IPS DF 6.9 (cell line): ENCODE measurements around the gene VTA1.

Experiments used
- DNase-seq: peaks from one replicate; pipeline ENCODE4 v3.0.0-alpha.2; 2013; ENCODE audit warnings: low read depth, low spot score
- H3K27ac ChIP-seq: one replicate; pipeline ENCODE4 v1.5.1; 2013; ENCODE audit warnings: low read length, control low read depth
- H3K27me3 ChIP-seq: 2 replicates; pipeline ENCODE4 v1.6.1; 2013; ENCODE audit warnings: mild to moderate bottlenecking, low read length; ENCODE audit not compliant: control insufficient read depth, insufficient read depth
- H3K36me3 ChIP-seq: 2 replicates; pipeline ENCODE4 v1.6.1; 2013; ENCODE audit warnings: low read length; ENCODE audit not compliant: control insufficient read depth, insufficient read depth
- H3K4me1 ChIP-seq: 2 replicates; pipeline ENCODE4 v1.6.1; 2013; ENCODE audit warnings: low read length; ENCODE audit not compliant: control insufficient read depth, insufficient read depth
- H3K4me3 ChIP-seq: 2 replicates; pipeline ENCODE4 v1.5.1; 2013; ENCODE audit warnings: mild to moderate bottlenecking, low read length
- H3K9me3 ChIP-seq: 2 replicates; pipeline ENCODE4 v1.6.1; 2013; ENCODE audit warnings: low read length, inconsistent platforms; ENCODE audit not compliant: control insufficient read depth, insufficient read depth
- WGBS: extraction: QIAGEN DNeasy Blood & Tissue Kit; methylation state at CpG from one replicate; pipeline ENCODE4 v1.1.7; 2013; ENCODE audit warnings: mixed read lengths, missing lambda C conversion rate; ENCODE audit not compliant: insufficient read length, insufficient coverage; 5-methylcytosine and 5-hydroxymethylcytosine counted together

The VTA1 gene

DNA sequence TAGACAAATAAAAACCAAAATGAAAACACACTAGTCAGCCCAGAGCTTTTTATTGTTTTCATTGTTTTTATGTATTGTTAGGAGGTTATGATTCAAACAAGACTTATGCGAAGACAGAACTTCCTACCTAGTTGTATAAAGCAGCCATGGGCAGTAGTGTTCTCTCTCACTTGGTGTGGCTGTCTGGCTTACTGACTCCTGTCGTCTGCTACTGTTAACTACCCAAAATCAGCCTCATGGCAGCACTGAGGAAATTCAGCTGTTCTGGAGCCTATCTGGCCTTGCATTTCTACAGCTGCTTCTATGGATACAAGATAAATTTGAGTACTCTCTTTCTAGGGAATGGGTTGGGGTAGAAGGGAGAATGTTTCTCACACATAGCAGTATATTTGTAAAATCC, 20.4 kb downstream of the VTA1 start:
- Histone ChIP-seq H3K27ac (no peak overlapping the region), H3K27me3 (no peaks in the 10 kb centered on the region), H3K9me3 (no peaks in the 10 kb centered on the region), H3K4me3 (no peak overlapping the region), H3K4me1 (no peaks in the 10 kb centered on the region), H3K36me3 (no peaks in the 10 kb centered on the region)
- no CpG with 5 or more reads among the region's 2 CpGs for WGBS
- DNase-seq = no peak

DNA sequence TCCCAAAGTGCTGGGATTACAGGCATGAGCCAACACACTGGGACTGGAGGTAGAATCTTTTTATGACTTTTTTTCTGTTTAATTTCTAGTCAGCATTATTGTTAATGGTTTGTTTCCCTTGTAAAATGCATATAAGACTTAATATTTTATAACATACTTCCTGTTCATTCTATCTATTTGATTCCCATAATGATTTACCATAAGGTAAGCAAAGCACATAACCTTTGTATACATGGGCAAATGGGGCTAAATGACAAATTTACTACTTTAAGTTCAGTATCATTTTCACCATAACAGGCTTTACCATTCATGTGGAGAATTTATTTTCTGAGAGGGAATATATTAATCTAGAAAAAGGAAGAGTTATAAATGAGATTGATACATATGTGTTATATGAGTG, 24.3 kb downstream of the VTA1 start:
- Histone ChIP-seq H3K9me3 (no peaks in the 10 kb centered on the region), H3K36me3 (peaks cover 2% of the 10 kb centered on the region; the same call in 1 of the 2 replicates)

DNA sequence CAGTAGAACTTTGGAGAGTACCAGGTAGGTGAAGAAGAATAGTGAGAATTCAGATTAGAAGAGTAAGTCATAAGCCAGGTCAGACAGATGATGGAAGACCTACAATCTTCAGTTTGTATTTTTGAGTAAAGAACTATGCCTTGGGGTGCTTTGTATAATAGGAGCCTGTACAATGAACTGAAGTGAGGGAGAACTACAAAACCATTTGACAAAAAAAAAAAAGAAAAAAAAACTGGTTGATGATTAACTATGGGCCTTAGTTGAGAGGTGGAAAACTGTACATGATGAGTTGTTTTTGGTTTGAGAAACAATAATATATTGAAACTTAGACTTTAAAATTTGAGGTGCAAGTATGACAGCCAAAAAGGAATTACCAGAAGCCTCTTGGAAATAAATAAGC, 25.7 kb downstream of the VTA1 start:
- H3K4me1 ChIP-seq = no peaks in the 10 kb centered on the region
- H3K4me3 ChIP-seq = no peak overlapping the region
- no peak for DNase-seq
- no peaks in the 10 kb centered on the region for H3K27me3 ChIP-seq
- H3K36me3 ChIP-seq = peaks cover 2% of the 10 kb centered on the region; the same call in 1 of the 2 replicates
- no peaks in the 10 kb centered on the region for H3K9me3 ChIP-seq
- H3K27ac ChIP-seq = no peak overlapping the region

More for the DNA sequence above, 24.3 kb downstream of the VTA1 start:
- no peak overlapping the region for H3K27ac ChIP-seq
- no peaks in the 10 kb centered on the region for H3K27me3 ChIP-seq
- H3K4me3 ChIP-seq = no peak overlapping the region
- H3K4me1 ChIP-seq = no peaks in the 10 kb centered on the region
- DNase-seq = no peak

DNA sequence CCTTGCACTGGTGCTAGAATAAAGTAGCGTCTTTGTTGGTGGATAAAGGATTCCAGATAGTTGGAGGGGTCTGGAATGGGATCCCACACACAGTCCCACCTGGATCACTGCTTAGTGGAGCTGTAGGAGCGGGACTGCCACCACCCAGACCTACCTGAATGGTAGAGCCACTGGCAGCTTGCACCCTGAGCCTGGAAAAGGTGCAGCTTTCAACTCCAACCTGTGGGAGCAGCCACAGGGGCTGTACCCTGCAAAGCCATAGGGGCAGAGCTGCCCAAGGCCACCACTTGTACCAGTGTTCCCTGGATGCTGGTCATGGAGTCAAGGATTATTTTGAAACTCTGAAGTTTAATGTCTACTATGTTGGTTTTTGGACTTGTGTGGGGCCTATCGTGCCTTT, 26.9 kb downstream of the VTA1 start:
- DNase-seq = no peak
- H3K27ac ChIP-seq = no peak overlapping the region
- WGBS = no CpG with 5 or more reads among the region's 3 CpGs
- peaks cover 2% of the 10 kb centered on the region; the same call in 1 of the 2 replicates for H3K36me3 ChIP-seq
- no peaks in the 10 kb centered on the region for H3K4me1 ChIP-seq
- H3K4me3 ChIP-seq = no peak overlapping the region
- no peaks in the 10 kb centered on the region for H3K27me3 ChIP-seq
- no peaks in the 10 kb centered on the region for H3K9me3 ChIP-seq

GRCh38 chr6:142174703-142175102, 27.6 kb downstream of the VTA1 start:
- H3K27me3 ChIP-seq = no peaks in the 10 kb centered on the region
- DNase-seq = no peak
- H3K4me3 ChIP-seq = no peak overlapping the region
- H3K27ac ChIP-seq = no peak overlapping the region
- no peaks in the 10 kb centered on the region for H3K9me3 ChIP-seq
- H3K4me1 ChIP-seq = no peaks in the 10 kb centered on the region
- H3K36me3 ChIP-seq = peaks cover 2% of the 10 kb centered on the region; the same call in 1 of the 2 replicates
- no CpG with 5 or more reads among the region's 6 CpGs for WGBS

- Histone ChIP-seq H3K36me3 (peaks cover 2% of the 10 kb centered on the region; the same call in 1 of the 2 replicates), H3K4me1 (no peaks in the 10 kb centered on the region), H3K27ac (no peak overlapping the region), H3K27me3 (no peaks in the 10 kb centered on the region), H3K4me3 (no peak overlapping the region), H3K9me3 (no peaks in the 10 kb centered on the region)
- no peak for DNase-seq
These were observed 31.1 kb downstream of the VTA1 start for GRCh38 chr6:142178129-142178528.

DNA sequence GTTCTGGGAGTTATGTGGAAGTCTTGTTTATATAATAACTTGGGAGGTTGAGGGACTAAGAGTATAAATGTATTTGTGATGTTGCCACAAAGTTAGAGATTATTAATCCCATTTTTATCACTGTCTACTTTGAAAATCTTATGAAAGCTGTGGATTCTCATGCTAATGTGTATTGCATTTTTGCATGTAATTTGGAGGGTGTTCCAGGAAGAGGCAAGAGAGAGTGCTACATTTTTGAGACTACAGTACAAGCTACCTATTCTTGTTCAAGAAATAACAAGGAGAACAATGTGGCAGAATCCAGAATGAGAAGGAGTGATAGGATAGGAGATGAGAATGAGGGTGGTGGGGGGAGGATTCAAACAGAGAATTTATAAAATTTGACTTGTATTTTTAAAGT, 34.9 kb downstream of the VTA1 start:
- no peaks in the 10 kb centered on the region for H3K36me3 ChIP-seq
- H3K27ac ChIP-seq = no peak overlapping the region
- no peak overlapping the region for H3K4me3 ChIP-seq
- no peaks in the 10 kb centered on the region for H3K4me1 ChIP-seq
- no peak for DNase-seq
- no peaks in the 10 kb centered on the region for H3K27me3 ChIP-seq
- no peaks in the 10 kb centered on the region for H3K9me3 ChIP-seq

- no CpG with 5 or more reads among the region's 1 CpG for WGBS
- no peaks in the 10 kb centered on the region for H3K9me3 ChIP-seq
- no peak overlapping the region for H3K4me3 ChIP-seq
- no peaks in the 10 kb centered on the region for H3K4me1 ChIP-seq
- DNase-seq = no peak
- H3K27ac ChIP-seq = no peak overlapping the region
- no peaks in the 10 kb centered on the region for H3K36me3 ChIP-seq
- no peaks in the 10 kb centered on the region for H3K27me3 ChIP-seq
These were observed 36.3 kb downstream of the VTA1 start for GRCh38 chr6:142183351-142183750.

DNA sequence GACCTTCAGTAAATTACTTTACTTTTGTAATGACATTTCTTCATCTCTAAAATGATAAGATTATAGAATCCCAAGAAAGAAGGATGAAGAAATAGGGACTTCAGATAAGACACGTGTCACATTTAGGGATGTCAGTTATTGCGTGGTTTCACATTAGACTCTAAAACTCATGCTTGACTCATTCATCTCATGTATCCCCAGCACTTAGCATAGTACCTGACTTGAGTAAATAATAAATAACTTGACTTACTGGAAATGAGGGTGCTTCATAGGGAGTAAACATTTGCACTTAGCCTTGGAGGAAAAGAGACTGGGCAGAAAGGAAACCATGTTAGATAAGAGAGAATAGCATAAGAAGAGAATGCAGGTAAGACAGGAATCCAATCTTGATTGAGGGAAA, 37.2 kb downstream of the VTA1 start:
- DNase-seq = no peak
- no CpG with 5 or more reads among the region's 2 CpGs for WGBS
- no peaks in the 10 kb centered on the region for H3K9me3 ChIP-seq
- H3K36me3 ChIP-seq = no peaks in the 10 kb centered on the region
- no peak overlapping the region for H3K4me3 ChIP-seq
- no peak overlapping the region for H3K27ac ChIP-seq
- H3K4me1 ChIP-seq = no peaks in the 10 kb centered on the region
- H3K27me3 ChIP-seq = no peaks in the 10 kb centered on the region

- H3K27ac ChIP-seq = no peak overlapping the region
- no peaks in the 10 kb centered on the region for H3K9me3 ChIP-seq
- no peak for DNase-seq
- no peaks in the 10 kb centered on the region for H3K36me3 ChIP-seq
- H3K4me1 ChIP-seq = no peaks in the 10 kb centered on the region
- no peaks in the 10 kb centered on the region for H3K27me3 ChIP-seq
- H3K4me3 ChIP-seq = no peak overlapping the region
- WGBS = no CpG with 5 or more reads among the region's 1 CpG
These were observed 38.6 kb downstream of the VTA1 start for GRCh38 chr6:142185641-142186040.

DNA sequence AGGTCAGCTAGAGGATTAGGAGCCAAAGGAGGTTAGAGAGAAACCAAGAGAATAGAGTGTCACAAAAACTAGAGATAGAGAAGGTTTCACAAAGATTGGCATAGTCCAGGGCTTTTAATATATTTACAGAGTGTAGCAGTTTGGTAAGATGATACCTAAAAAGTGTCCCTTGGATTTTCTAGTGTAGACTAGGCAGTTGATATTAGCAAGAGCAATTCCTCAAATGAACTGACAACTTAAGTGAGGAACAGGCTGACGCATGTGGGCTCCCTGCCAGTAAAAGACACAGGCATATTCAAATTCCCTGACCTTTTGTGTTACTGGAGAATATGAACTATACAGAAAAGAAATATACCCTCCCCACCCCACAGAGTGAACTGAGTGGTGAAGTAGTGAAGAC, 40.1 kb downstream of the VTA1 start:
- Histone ChIP-seq H3K4me3 (no peak overlapping the region), H3K27ac (no peak overlapping the region), H3K36me3 (no peaks in the 10 kb centered on the region), H3K4me1 (no peaks in the 10 kb centered on the region), H3K27me3 (no peaks in the 10 kb centered on the region), H3K9me3 (no peaks in the 10 kb centered on the region)
- DNase-seq = no peak
- WGBS = no CpG with 5 or more reads among the region's 1 CpG
